RPMI7951 (cell line): ENCODE data around the gene DPEP3. TPM values are rescaled to one million over a fixed set of nuclear protein-coding genes. Genes with fewer than 3 reads are reported as not detected.
"Not testable (repeated sequence)": the region's sequence is repeated elsewhere in the genome, so short reads cannot be mapped to it uniquely, and the experiment has no call there.

ENCODE experiments used
- DNase-seq: peaks from one replicate; pipeline ENCODE4 v3.0.0-alpha.2; 2012; ENCODE audit warnings: low read depth
- total RNA-seq: library from RNA; depleted of rRNA; stranded (reverse); fragments of >200 nt; shearing (Covaris generic); gene quantifications from 2 replicates; pipeline ENCODE4 v1.2.3, GENCODE V29; 2014

DPEP3 gene
- total RNA-seq, 1 experiment from 2014 or later = not detected

GRCh38 chr16:67945392-67945933 is 34.8 kb downstream of the DPEP3 start:
- DNase-seq = peak; percentile 21

GRCh38 chr16:67944690-67945391 is 35.5 kb downstream of the DPEP3 start:
- no peak for DNase-seq

GRCh38 chr16:67943619-67944504 is 36.4 kb downstream of the DPEP3 start, which contains the start of gene LCAT:
LCAT (minus strand) TSS chr16:67944120; CDS start chr16:67944101, 19 bp downstream.
- no peak for DNase-seq

DNA sequence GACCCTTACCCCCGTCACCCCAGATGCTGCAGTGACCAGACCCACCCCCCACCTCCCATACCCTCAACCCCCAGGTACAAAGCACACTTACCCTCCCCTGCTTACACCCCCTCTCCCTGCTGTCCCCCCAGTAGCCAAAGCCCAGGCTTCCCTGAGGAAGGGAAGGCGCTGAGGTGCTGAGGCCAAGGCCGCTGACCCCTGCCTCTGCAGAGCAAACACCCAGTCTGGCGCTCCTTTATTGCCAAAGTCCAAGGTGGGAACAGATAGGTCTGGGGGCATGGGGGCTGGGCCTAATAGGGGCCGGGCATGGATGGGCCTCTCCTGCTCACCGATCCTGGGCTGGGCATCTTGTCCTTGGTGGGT is 37.1 kb downstream of the DPEP3 start:
- DNase-seq = no peak

- DNase-seq = no peak
Observed at GRCh38 chr16:67942510-67943255, 37.6 kb downstream of the DPEP3 start.

DNA sequence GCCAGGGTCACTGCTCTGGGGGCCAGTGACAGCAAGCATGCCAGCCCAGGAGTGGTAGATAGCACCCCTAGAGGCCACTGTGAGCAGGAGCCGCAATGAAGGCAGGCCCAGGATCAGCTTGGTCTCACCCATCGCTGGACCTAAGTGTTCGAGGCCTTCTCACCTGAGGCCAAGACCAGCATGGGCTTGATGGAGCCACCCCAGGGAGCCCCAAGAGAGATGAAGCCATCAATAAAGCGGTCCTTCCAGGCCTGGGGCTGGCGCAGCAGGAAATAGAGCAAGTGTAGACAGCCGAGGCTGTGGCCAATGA is 38.1 kb downstream of the DPEP3 start:
- DNase-seq = peak; percentile 31

DNA sequence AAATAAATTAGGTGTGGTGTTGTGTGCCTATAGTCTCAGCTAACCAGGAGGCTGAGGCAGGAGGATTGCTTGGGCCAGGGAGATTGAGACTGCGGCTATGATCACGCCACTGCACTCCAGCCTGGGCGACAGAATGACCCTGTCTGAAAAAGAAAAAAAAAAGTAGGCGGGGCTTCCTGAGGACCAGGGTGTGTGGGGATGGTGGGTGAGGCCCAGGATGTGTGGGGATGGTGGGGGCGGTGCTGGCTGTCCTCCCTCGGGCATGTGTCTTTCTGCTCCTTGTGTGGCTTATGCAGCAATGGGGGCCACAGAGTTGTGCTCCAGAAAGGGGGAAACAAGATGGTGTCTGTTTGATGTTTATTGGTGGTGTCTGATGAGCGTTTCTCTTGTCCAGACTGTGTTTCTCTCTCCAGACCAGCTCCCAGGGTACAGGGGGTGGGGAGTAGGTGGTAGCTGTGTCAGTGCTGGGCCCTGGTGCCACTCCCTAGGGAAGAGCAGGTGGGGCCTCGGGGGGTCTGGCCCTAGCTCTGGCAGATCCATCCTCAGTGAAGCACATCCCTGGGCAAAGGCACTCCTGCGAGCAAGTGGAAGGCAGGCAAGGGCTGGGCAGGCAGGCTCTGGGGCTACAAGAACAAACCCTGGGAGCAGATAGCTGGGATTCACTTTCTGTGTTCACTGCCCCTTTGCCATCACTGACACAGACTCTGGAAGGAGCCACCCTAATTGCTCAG is 38.7 kb downstream of the DPEP3 start:
- DNase-seq = no peak

- DNase-seq = no peak
Observed at GRCh38 chr16:67940446-67941089, 39.7 kb downstream of the DPEP3 start.

GRCh38 chr16:67939507-67940445 is 40.5 kb downstream of the DPEP3 start:
- DNase-seq = no peak

DNA sequence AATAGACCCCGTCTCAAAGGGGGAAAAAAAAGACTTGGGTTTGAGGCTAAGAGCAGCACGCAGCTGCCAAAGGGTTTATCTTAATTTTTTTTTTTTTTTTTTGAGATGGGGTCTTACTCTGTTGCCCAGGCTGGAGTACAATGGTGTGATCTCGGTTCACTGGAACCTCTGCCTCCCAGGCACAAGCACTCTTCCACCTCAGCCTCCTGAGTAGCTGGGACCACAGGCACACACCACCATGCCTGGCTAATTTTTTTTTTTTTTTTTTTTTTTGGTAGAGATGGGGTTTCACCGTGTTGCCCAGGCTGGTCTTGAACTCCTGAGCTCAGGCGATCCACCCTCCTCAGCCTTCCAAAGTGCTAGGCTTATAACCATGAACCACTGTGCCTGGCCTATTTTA is 42.6 kb downstream of the DPEP3 start:
- not testable (repeated sequence) for DNase-seq

DNA sequence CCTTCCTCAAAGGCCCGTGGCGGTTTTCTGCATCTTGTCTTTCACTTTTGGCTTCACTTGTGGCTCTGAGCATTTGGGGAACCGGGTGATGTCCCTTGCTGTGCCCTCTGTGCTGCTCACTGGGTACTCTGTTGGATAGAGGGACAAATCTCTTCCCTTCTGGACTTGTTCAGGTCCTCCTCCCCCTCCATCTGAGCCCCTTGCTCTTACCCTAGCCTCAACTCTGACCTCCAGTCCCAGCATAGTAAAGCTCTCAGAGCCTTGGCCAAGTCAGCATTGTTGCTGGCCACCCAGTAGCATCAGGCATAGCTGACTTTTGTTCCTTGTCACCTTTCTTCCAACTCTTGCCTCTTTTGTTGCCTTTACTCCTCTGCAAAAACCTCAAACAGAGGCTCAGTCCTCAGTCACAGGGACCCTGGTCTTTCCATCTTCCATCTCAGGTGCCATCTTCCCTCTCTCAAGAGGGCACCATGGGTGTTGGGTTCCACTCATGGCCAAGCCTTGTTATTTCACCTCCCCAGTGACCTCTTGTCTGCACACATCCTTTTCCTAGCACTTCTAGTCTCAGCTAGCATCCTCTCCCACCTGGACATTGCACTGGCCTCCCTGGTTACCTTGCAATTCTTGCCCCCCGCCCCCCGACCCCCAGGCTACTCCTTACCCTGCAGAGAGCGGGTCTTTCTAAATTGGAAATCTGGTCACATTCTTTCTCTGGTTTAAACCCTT is 43.3 kb downstream of the DPEP3 start:
- peak; percentile 81 for DNase-seq

DNA sequence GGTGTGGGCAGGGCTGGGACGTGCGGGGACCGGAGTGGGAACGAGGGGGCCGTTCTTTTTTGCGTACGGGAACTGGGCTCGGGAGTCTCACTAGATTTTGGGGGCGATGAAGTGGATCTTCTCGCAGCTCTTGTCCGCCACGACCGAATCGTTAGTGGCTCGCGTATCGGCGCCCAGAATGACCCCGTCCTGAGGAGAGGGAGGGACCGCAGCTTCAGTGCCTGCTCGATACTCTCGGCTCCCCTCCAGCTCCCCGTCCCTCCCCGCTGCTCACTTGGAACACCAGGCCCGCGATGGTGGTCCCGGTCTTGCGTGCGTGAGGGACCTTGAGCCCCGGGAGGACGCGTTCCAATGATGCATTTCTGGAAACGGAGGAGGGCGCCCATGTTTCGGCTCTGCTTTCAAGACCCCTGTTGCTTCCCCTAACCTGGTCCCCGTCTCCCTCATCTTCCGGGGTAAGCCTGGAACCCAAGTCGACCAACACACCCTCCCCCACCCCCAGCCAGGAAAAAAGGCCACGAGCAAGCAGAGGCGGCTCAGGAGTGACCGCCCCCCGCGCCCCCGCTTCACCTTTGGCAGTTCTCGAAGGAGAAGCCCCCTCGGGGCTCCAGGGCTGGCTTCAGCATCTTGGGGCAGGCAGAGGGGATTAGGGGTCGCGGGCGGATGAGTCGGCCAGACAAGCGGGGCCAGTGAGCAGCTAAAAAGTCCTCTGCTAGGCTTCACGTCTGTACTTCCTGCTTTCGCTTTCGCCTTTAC is 44.0 kb downstream of the DPEP3 start, which contains the start of gene PSMB10:
PSMB10 (minus strand) TSS at position 727 of the 756 bp plus-strand sequence; CDS start at position 626, 101 bp downstream.
- peak; percentile 28 for DNase-seq

- peak; percentile 88 for DNase-seq
Observed at GRCh38 chr16:67935402-67936123, 44.7 kb downstream of the DPEP3 start.

DNA sequence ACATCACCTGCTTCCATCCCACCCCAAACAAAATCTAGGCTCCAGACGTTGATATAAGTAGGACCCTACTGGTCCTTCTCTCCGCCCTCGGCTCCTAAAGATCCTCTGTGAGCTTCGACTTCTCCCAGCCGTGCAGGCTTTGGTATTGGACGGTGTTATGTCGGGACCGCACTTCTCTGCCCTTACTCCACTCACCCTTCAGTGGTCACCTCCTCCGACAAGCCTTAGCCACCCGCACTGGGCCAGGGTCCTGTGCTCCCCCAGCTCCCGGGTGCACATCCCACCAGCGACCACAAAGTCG is 45.2 kb downstream of the DPEP3 start:
- no peak for DNase-seq

- DNase-seq = no peak
Observed at GRCh38 chr16:67934306-67935100, 45.8 kb downstream of the DPEP3 start.

DNA sequence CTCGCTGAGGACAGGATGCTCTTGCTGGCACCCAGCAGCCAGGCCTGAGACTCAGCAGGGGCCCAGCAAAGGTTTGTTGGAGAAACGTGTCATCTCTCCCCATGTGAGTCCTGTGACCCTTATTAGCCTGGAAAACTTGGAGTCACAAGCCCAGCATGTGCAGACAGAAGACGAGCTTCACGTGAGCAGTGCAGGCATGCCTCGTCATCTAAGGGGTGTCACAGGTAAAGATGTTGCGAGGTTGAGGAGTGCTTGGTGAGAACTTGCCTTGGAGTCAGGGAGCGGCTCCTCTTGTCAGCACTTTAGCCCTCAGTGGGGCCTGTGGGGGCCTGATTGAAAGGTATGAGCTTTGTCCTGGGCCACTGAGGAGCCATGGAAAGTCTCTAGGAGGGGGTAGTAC is 46.5 kb downstream of the DPEP3 start:
- DNase-seq = no peak

DNA sequence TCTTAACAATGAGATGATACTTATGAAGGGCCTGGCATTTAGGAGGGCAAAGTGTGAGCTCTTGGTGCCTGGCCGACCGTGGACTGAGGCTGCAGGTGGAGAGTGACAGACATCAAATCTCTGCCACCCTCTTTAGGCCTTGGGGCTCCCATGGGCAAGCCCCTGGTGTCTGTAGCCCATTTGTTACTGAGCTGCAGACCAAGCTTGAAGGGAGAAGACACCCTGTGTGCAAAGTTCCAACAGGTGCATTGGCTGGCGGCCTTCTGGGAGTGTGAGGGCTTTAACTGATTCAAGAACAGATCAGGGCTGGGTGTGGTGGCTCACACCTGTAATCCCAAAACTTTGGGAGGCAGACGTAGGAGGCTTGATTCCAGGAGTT is 47.8 kb downstream of the DPEP3 start:
- DNase-seq = no peak
